KMS-11 (cell line): Measurements from ENCODE around the gene COL11A2.

Source experiments
- H2AFZ ChIP-seq: fragments of 200-600 bp; sonication (generic); 2 replicates; pipeline ENCODE4 v1.6.1; 2016; ENCODE audit warnings: antibody characterized with exemption, mixed run types, low read depth
- H3K27ac ChIP-seq: fragments of 200-600 bp; sonication (generic); 2 replicates; pipeline ENCODE4 v1.6.1; 2016; ENCODE audit warnings: mild to moderate bottlenecking, mixed run types
- H3K27me3 ChIP-seq: fragments of 200-600 bp; sonication (generic); 2 replicates; pipeline ENCODE4 v1.6.1; 2017; ENCODE audit warnings: mild to moderate bottlenecking, low read depth, mixed run types, moderate library complexity; ENCODE audit not compliant: insufficient read depth
- H3K36me3 ChIP-seq: fragments of 200-600 bp; sonication (generic); 2 replicates; pipeline ENCODE4 v1.6.1; 2017; ENCODE audit warnings: mild to moderate bottlenecking, mixed run types; ENCODE audit not compliant: insufficient read depth
- H3K4me1 ChIP-seq: fragments of 200-600 bp; sonication (generic); 2 replicates; pipeline ENCODE4 v1.6.1; 2016; ENCODE audit warnings: mild to moderate bottlenecking, low read depth, mixed run types; ENCODE audit not compliant: poor library complexity, severe bottlenecking
- H3K4me2 ChIP-seq: fragments of 200-600 bp; sonication (generic); 2 replicates; pipeline ENCODE4 v1.7.0; 2016; ENCODE audit warnings: mild to moderate bottlenecking, mixed run types
- H3K4me3 ChIP-seq: fragments of 200-600 bp; sonication (generic); IDR thresholded peaks from 2 replicates; pipeline ENCODE4 v1.6.1; 2017; ENCODE audit warnings: low read depth, low read length, mixed read lengths; ENCODE audit not compliant: insufficient read depth
- H3K79me2 ChIP-seq: fragments of 200-600 bp; sonication (generic); 2 replicates; pipeline ENCODE4 v1.6.1; 2016; ENCODE audit warnings: low read depth, mixed run types; ENCODE audit not compliant: insufficient read depth
- H3K9ac ChIP-seq: fragments of 200-600 bp; sonication (generic); 2 replicates; pipeline ENCODE4 v1.6.1; 2016; ENCODE audit warnings: mild to moderate bottlenecking, mixed run types
- H4K20me1 ChIP-seq: fragments of 200-600 bp; sonication (generic); 2 replicates; pipeline ENCODE4 v1.6.1; 2016; ENCODE audit warnings: mild to moderate bottlenecking, mixed run types; ENCODE audit not compliant: insufficient read depth
- CTCF ChIP-seq: fragments of 200-600 bp; sonication (generic); conservative IDR thresholded peaks from 2 replicates; pipeline ENCODE4 v1.6.1; 2017; ENCODE audit warnings: low read depth, mild to moderate bottlenecking, antibody characterized with exemption, low read length, moderate library complexity, mixed read lengths

COL11A2 gene

GRCh38 chr6:33132081-33132524 lies 60.2 kb downstream of the COL11A2 start:
- TF ChIP-seq CTCF: no peak
- no peak overlapping the region for H3K27ac ChIP-seq
- H3K4me1 ChIP-seq: no peaks in the 10 kb centered on the region
- H3K36me3 ChIP-seq: no peaks in the 10 kb centered on the region
- H4K20me1 ChIP-seq: no peaks in the 10 kb centered on the region
- H3K79me2 ChIP-seq: no peaks in the 10 kb centered on the region
- H2AFZ ChIP-seq: no peak overlapping the region
- H3K9ac ChIP-seq: no peak overlapping the region
- no peaks in the 10 kb centered on the region for H3K27me3 ChIP-seq
- no peak overlapping the region for H3K4me2 ChIP-seq
- no peak overlapping the region for H3K4me3 ChIP-seq

GRCh38 chr6:33128318-33128717 lies 63.9 kb downstream of the COL11A2 start:
- no peak overlapping the region for H3K4me3 ChIP-seq
- H3K9ac ChIP-seq: no peak overlapping the region
- H4K20me1 ChIP-seq: no peaks in the 10 kb centered on the region
- H3K27me3 ChIP-seq: no peaks in the 10 kb centered on the region
- no peak for TF ChIP-seq CTCF
- H3K79me2 ChIP-seq: no peaks in the 10 kb centered on the region
- no peak overlapping the region for H2AFZ ChIP-seq
- no peak overlapping the region for H3K27ac ChIP-seq
- H3K4me2 ChIP-seq: no peak overlapping the region
- no peaks in the 10 kb centered on the region for H3K36me3 ChIP-seq
- no peaks in the 10 kb centered on the region for H3K4me1 ChIP-seq

GRCh38 chr6:33126101-33126714 lies 66.1 kb downstream of the COL11A2 start:
- Histone ChIP-seq H3K4me1 (no peaks in the 10 kb centered on the region), H3K79me2 (no peaks in the 10 kb centered on the region), H4K20me1 (no peaks in the 10 kb centered on the region), H3K27ac (no peak overlapping the region), H3K4me3 (no peak overlapping the region), H3K9ac (no peak overlapping the region), H3K27me3 (no peaks in the 10 kb centered on the region; the same call in 1 of the 2 replicates), H3K4me2 (no peak overlapping the region), H2AFZ (no peak overlapping the region), H3K36me3 (no peaks in the 10 kb centered on the region)
- TF ChIP-seq CTCF: peak; percentile 81

- Histone ChIP-seq H3K4me3 (no peak overlapping the region), H2AFZ (no peak overlapping the region), H4K20me1 (no peaks in the 10 kb centered on the region), H3K27me3 (no peaks in the 10 kb centered on the region; the same call in 1 of the 2 replicates), H3K9ac (no peak overlapping the region), H3K36me3 (no peaks in the 10 kb centered on the region), H3K4me1 (no peaks in the 10 kb centered on the region), H3K27ac (no peak overlapping the region), H3K79me2 (no peaks in the 10 kb centered on the region), H3K4me2 (no peak overlapping the region)
- TF ChIP-seq CTCF: no peak
These were observed 67.3 kb downstream of the COL11A2 start for GRCh38 chr6:33124947-33125346.
